GM12864 (cell line): Measurements from ENCODE around the gene PCDH9.

ENCODE experiments used
- DNase-seq: peaks from one replicate; pipeline ENCODE4 v3.0.0-alpha.2; 2011; ENCODE audit warnings: low read depth
- H3K4me3 ChIP-seq: 2 replicates; pipeline ENCODE4 v1.5.1; 2011; ENCODE audit warnings: mild to moderate bottlenecking, low read depth, low read length, control low read depth
- TF ChIP-seq, protein P1 (sequence below): IDR thresholded peaks from 2 replicates; pipeline ENCODE4 v1.5.1; 2011; ENCODE audit warnings: low read depth, mild to moderate bottlenecking, moderate library complexity, low read length, control low read depth, inconsistent platforms; ENCODE audit errors: missing control alignments

The PCDH9 gene

DNA sequence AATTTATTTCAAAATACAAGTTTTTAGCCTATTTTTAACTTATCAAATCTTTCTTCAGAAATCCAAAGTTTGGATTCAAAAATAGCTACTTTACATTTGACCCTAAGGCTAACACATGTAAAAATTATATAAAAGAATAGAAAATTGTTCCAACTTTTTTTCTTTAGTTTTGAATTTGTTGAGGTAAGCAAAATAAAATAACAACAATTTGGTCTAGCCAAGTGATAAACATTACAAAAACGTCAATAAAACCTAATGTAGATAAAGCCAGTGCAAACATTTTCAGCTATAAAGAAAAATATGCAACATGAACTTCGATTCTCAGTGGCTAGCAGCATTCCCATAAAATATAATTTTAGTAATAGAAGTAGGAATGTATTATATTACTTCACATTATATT, 400.3 kb downstream of the PCDH9 start:
- TF ChIP-seq, protein P1, sequence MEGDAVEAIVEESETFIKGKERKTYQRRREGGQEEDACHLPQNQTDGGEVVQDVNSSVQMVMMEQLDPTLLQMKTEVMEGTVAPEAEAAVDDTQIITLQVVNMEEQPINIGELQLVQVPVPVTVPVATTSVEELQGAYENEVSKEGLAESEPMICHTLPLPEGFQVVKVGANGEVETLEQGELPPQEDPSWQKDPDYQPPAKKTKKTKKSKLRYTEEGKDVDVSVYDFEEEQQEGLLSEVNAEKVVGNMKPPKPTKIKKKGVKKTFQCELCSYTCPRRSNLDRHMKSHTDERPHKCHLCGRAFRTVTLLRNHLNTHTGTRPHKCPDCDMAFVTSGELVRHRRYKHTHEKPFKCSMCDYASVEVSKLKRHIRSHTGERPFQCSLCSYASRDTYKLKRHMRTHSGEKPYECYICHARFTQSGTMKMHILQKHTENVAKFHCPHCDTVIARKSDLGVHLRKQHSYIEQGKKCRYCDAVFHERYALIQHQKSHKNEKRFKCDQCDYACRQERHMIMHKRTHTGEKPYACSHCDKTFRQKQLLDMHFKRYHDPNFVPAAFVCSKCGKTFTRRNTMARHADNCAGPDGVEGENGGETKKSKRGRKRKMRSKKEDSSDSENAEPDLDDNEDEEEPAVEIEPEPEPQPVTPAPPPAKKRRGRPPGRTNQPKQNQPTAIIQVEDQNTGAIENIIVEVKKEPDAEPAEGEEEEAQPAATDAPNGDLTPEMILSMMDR, result no peak
- DNase-seq, result no peak
- no peak overlapping the region for H3K4me3 ChIP-seq

DNA sequence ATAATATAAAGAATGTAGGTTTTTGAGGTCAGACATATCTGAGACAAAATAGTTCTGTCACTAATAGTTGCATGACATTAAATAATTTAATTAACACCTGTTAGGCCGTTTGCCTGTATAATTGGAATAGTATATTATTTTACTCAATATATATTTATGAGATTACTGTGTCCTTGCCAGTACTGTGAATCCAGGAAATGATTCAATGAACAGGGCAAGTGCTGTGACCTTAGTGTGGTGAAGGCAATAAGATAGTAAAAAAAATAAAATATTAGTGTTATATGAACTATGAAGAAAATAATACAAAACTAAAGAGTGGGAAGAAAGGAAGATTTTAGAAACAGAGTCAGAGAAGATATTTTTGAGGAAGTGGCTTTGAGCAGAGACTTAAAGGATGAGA, 403.7 kb downstream of the PCDH9 start:
- TF ChIP-seq, protein P1, result no peak
- DNase-seq, result no peak
- no peak overlapping the region for H3K4me3 ChIP-seq

DNA sequence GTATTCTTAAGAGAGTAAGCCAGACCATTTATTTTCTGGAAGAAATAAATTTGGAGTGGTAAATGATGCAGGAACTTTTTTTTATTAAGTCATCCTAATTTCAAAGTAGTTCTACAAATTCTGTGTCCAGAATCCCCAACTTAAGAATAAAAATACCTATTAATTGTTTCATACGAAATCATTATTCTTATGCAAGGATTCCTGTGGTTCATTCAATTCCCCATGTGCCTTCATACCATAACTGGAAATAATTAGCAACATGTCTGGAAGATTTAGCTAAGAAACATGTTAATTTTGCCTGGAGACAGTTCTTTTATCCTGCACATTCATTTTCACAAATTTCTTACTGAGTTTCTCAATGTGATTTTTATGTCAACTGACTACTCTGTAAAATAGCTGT, 408.6 kb downstream of the PCDH9 start:
- no peak for DNase-seq
- TF ChIP-seq, protein P1, result no peak
- H3K4me3 ChIP-seq, result no peak overlapping the region

DNA sequence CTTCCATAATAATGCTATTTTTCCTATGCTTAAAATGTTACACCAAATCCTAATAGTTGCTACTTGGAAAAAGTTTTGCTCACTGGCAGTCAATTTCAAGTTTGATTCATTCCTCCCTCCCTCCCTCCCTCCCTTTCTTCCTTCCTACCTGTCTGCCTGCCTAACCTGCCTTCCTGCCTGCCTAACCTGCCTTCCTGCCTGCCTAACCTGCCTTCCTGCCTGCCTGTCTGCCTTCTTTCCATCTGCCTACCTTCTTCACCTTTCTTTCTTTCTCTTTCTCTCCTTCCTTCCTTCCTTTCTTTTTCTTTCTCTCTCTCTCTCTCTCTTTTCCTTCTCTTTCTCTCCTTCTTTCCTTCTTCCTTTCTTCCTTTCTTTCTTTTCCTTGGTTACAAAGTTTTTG, 418.7 kb downstream of the PCDH9 start:
- H3K4me3 ChIP-seq, result no peak overlapping the region
- TF ChIP-seq, protein P1, result no peak
- DNase-seq, result no peak

DNA sequence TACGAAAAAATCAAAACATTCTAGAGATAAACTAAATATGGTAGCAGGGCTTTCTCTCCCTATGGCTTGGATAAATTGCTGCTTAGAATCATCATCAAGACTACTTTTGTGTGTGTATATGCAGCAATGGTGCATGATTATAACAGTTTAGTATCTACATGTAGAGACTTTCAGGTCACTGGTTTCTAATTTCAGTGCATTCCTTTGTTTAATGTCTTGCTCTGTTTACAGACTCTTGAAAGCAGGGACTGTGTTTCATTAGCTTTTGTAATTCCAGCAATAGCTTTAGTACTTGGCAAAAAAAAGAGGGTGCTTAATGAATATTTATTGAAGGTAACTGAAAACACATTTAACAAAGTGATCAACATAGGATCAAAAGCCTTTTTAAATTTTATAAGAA, 420.7 kb downstream of the PCDH9 start:
- H3K4me3 ChIP-seq, result no peak overlapping the region
- TF ChIP-seq, protein P1, result no peak
- DNase-seq, result no peak

DNA sequence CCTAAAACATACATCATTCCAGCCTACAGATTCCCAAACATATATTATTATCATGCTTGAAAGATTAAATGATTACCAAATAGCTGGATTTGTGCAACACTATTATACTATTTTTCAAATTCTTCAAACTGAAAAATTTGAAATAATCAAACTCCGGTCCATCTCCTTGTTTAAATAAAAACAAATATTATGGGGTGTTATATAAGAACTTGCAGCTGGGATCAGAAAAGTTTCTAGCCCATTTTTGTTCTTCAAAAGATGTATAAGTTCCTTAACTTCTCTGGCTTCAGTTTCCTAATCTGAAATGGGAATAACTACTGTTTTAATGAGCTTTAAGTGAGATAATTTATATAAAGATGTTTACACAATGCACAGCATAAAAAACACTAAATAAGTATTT, 422.9 kb downstream of the PCDH9 start:
- no peak overlapping the region for H3K4me3 ChIP-seq
- TF ChIP-seq, protein P1, result no peak
- no peak for DNase-seq

DNA sequence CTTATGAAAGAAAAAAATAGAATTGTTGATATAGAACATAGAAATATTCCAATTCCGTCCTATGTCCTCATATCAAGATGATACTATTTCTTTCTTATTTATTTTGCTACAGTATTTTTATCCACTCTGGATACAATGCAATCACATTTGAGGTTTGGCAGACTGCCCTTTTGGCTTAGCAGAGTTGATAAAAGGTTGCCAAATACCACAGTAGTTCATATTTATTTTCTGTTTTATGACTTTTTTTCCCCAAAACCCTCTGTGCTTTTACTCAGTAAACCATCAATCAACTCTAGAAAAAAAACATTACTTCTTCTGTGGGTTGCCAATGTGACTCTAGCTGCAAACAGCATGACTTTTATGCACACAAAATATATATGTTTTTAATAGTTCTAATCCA, 424.5 kb downstream of the PCDH9 start:
- no peak overlapping the region for H3K4me3 ChIP-seq
- no peak for DNase-seq
- TF ChIP-seq, protein P1, result no peak
